BLaER1 (cell line): Measurements from ENCODE around the gene TJP3.

Source experiments
- H3K27ac ChIP-seq: shearing (Covaris generic); formaldehyde crosslinking; 2 replicates; pipeline ENCODE4 v1.8.1; 2022
- H3K27me3 ChIP-seq: shearing (Covaris generic); formaldehyde crosslinking; 2 replicates; pipeline ENCODE4 v1.8.1; 2022
- H3K36me3 ChIP-seq: shearing (Covaris generic); formaldehyde crosslinking; 2 replicates; pipeline ENCODE4 v1.8.1; 2022
- H3K4me1 ChIP-seq: shearing (Covaris generic); formaldehyde crosslinking; 2 replicates; pipeline ENCODE4 v1.8.1; 2022
- H3K4me2 ChIP-seq: shearing (Covaris generic); formaldehyde crosslinking; 2 replicates; pipeline ENCODE4 v1.8.1; 2022
- H3K4me3 ChIP-seq: shearing (Covaris generic); formaldehyde crosslinking; 2 replicates; pipeline ENCODE4 v1.8.1; 2022
- H3K9ac ChIP-seq: shearing (Covaris generic); formaldehyde crosslinking; 2 replicates; pipeline ENCODE4 v1.8.1; 2022
- H3K9me3 ChIP-seq: shearing (Covaris generic); formaldehyde crosslinking; 2 replicates; pipeline ENCODE4 v1.8.1; 2022
- H4K20me1 ChIP-seq: shearing (Covaris generic); formaldehyde crosslinking; 2 replicates; pipeline ENCODE4 v1.8.1; 2022
- Cebpa-rat ChIP-seq: shearing (Covaris generic); IDR thresholded peaks from 2 replicates; pipeline ENCODE4 v1.8.1; 2022

TJP3 gene

GRCh38 chr19:3768015-3768747, 60.0 kb downstream of the TJP3 start:
- H3K27me3 ChIP-seq: no peaks in the 10 kb centered on the region
- peaks cover 55% of the 10 kb centered on the region for H3K36me3 ChIP-seq
- no peaks in the 10 kb centered on the region for H3K9me3 ChIP-seq
- H3K4me2 ChIP-seq: no peak overlapping the region
- no peaks in the 10 kb centered on the region; the same call in 1 of the 2 replicates for H4K20me1 ChIP-seq
- no peak overlapping the region for H3K27ac ChIP-seq
- no peak overlapping the region for H3K9ac ChIP-seq
- TF ChIP-seq Cebpa-rat: no peak
- H3K4me3 ChIP-seq: no peak overlapping the region
- peaks cover 6% of the 10 kb centered on the region for H3K4me1 ChIP-seq

DNA sequence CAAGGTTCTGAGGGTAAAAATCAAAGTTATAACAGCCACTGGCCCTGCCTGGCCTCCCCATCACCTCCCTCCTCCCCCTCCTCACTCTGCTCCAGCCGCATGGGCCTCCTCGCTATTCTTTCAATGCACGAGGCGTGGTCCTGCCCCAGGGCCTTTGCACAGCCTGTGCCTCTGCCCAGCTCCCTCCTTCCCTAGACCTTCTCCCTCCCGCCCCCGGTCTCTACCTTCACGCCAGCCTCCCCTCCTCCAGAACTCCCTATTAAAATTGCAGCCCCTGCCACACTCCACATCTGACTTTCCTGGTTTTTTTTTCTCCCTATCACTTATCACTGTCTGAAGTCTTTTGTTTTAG, 60.5 kb downstream of the TJP3 start:
- Histone ChIP-seq H4K20me1 (no peaks in the 10 kb centered on the region; the same call in 1 of the 2 replicates), H3K9me3 (no peaks in the 10 kb centered on the region), H3K9ac (no peak overlapping the region), H3K4me1 (peaks cover under 1% of the 10 kb centered on the region; the same call in 1 of the 2 replicates), H3K27me3 (no peaks in the 10 kb centered on the region), H3K27ac (no peak overlapping the region), H3K36me3 (peaks cover 55% of the 10 kb centered on the region), H3K4me3 (no peak overlapping the region), H3K4me2 (no peak overlapping the region)
- TF ChIP-seq Cebpa-rat: no peak

DNA sequence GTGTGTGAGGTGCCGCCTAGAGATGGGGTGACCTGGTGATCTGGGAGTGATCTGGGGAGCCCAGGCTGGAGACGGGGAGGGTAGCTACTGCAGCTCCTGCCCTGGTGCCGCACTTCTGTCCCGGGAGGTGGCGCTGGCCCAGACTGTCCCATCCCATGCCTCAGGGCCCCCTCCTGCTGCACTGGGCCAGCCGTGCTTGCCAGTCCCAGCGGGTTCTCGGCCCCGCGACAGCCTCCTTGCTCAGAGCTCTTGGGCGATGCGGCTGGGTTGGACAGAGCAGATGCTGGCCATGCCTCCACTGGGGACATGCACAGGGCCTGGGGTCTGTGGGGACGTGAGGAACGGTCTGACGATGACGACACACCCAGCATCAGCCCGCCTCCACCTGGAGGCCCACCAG, 61.3 kb downstream of the TJP3 start:
- H3K4me1 ChIP-seq: no peaks in the 10 kb centered on the region
- no peak overlapping the region for H3K9ac ChIP-seq
- peaks cover 55% of the 10 kb centered on the region for H3K36me3 ChIP-seq
- H3K4me3 ChIP-seq: no peak overlapping the region
- no peak overlapping the region for H3K27ac ChIP-seq
- no peak overlapping the region for H3K4me2 ChIP-seq
- no peak for TF ChIP-seq Cebpa-rat
- no peaks in the 10 kb centered on the region; the same call in 1 of the 2 replicates for H4K20me1 ChIP-seq
- H3K9me3 ChIP-seq: no peaks in the 10 kb centered on the region
- no peaks in the 10 kb centered on the region for H3K27me3 ChIP-seq

DNA sequence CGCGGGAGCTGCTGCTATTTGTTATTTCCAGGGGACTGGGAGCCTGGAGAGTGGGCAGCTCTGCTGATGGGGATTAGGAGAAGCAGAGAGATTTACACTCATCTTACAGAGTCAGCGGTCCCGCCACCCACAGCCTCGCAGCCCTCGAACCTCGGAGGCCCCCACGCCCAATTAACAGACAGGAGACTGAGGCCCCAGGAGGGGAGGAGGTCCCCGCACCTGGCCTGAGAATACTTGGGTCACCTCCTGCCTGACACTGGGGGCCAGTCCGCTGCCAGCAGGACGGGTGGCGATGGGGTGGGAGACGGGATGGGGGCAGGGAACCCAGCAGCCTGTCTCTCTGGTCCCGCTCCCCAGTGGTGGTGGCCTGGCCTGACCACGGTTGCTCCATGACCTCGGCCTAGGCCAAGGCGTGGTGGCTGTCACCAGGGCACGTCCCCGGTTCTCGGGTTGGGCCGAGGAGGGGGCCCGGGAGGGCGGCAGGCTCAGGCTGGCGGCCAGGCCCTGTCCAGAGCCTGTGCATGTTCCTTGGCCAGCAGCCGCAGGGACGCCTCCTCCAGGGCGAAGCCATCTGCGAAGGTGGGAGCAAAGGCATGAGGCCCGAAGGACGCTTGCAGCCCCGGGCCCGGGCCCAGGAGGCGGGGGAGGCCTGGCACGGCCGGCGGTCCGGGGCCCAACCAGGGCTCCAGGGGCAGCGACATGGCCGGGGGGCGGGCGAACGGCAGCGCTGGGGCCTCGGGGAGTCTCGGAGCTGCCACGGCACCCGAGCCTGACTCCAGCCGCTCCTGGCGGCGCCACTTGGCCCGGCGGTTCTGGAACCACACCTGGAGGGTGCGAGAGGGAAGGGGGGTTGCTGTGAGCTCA, 62.2 kb downstream of the TJP3 start:
- no peaks in the 10 kb centered on the region for H3K9me3 ChIP-seq
- no peak overlapping the region for H3K4me2 ChIP-seq
- H3K9ac ChIP-seq: no peak overlapping the region
- H3K27me3 ChIP-seq: no peaks in the 10 kb centered on the region
- H4K20me1 ChIP-seq: no peaks in the 10 kb centered on the region; the same call in 1 of the 2 replicates
- no peaks in the 10 kb centered on the region for H3K4me1 ChIP-seq
- peaks cover 50% of the 10 kb centered on the region for H3K36me3 ChIP-seq
- TF ChIP-seq Cebpa-rat: no peak
- no peak overlapping the region for H3K27ac ChIP-seq
- H3K4me3 ChIP-seq: no peak overlapping the region

GRCh38 chr19:3771000-3771905, 63.1 kb downstream of the TJP3 start:
- no peak for TF ChIP-seq Cebpa-rat
- no peak overlapping the region for H3K4me3 ChIP-seq
- no peak overlapping the region for H3K27ac ChIP-seq

DNA sequence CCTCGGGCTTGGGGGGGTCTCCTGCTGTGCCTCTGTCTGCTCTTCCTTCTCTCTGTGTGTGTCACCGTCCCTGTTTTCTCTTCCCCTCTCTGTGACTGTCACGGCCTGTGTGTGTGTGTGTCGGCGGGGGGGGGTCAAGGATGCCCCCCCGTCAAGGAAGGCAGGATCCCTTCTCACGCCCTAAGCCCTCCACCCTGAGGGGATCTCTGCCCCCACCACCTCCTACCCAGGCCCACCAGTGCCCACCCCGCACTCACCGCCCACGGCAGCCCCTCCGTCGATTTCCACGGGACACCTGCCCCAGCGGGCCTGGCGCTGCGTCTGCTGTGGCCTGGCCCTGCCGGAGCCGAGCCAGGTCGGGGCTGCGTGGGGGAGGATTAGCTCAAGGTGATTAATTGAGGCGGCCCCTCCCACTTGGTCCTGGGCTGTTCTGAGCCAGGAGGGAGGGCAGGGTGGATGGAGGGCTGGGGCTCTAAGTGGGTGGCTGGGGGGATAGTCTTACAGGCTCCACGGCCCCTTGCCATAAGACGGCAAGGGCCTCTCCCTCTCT, 63.8 kb downstream of the TJP3 start, which contains the start of gene RAX2:
TSS of gene RAX2 (minus strand) at position 323 of the 550 bp plus-strand sequence. CDS start 486 bp downstream, outside the sequence.
- Histone ChIP-seq H3K9ac (no peak within 1 kb of the TSS), H4K20me1 (no peaks in the 10 kb centered on the region; the same call in 1 of the 2 replicates), H3K36me3 (peaks cover 34% of the 10 kb centered on the region), H3K27ac (no peak within 1 kb of the TSS), H3K27me3 (no peaks in the 10 kb centered on the region), H3K4me1 (no peaks in the 10 kb centered on the region), H3K4me3 (no peak within 1 kb of the TSS), H3K4me2 (no peak within 1 kb of the TSS), H3K9me3 (no peaks in the 10 kb centered on the region)
- no peak for TF ChIP-seq Cebpa-rat

More at GRCh38 chr19:3771000-3771905, 63.1 kb downstream of the TJP3 start:
- no peaks in the 10 kb centered on the region for H3K4me1 ChIP-seq
- no peaks in the 10 kb centered on the region for H3K27me3 ChIP-seq
- no peaks in the 10 kb centered on the region; the same call in 1 of the 2 replicates for H4K20me1 ChIP-seq
- H3K4me2 ChIP-seq: no peak overlapping the region
- no peaks in the 10 kb centered on the region for H3K9me3 ChIP-seq
- H3K9ac ChIP-seq: no peak overlapping the region
- peaks cover 41% of the 10 kb centered on the region for H3K36me3 ChIP-seq

GRCh38 chr19:3773814-3774515, 65.8 kb downstream of the TJP3 start:
- no peak overlapping the region for H3K4me2 ChIP-seq
- peaks cover 16% of the 10 kb centered on the region; the same call in 1 of the 2 replicates for H3K36me3 ChIP-seq
- no peak for TF ChIP-seq Cebpa-rat
- H3K9ac ChIP-seq: no peak overlapping the region
- no peak overlapping the region for H3K27ac ChIP-seq
- H3K4me1 ChIP-seq: no peaks in the 10 kb centered on the region
- H3K9me3 ChIP-seq: peaks cover 13% of the 10 kb centered on the region
- H3K27me3 ChIP-seq: no peaks in the 10 kb centered on the region
- H4K20me1 ChIP-seq: no peaks in the 10 kb centered on the region; the same call in 1 of the 2 replicates
- H3K4me3 ChIP-seq: no peak overlapping the region

DNA sequence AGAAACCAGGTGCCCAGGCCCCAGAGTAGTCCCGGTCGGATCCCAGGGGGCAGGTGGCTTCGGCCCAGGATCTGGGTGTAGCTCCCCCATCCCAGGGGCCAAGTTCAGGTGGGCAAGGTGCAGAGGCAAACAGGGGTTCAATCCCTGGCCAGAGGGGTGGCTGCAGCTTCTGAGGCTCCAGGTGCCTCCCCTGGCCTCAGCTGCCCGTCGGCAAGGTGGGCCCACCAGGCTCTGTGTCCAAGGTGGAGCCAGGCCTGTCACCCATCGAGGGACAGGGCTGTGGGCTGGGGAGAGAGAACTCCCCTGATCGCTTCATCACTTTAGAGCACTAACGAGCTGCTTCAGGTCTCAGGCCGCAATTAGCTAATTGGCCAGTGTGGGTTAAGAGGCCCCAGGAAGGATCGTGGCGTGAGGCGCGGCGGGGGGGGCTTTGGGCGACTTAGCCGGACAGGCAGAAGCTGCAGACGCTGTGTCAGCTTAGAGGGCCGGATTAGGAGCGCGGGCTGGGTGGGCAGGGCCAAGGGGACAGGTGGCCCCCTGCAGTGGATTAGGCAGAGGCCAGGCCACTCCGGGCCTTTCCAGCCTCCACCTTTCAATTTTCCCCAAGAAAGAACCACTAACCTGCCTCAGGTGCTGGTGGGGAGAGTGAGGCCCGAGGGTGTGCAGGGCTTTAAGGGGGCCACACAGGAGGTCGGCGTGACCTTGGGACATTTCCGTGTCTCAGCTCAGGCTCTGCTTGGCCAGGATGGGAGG, 66.6 kb downstream of the TJP3 start:
- no peaks in the 10 kb centered on the region; the same call in 1 of the 2 replicates for H4K20me1 ChIP-seq
- H3K27ac ChIP-seq: no peak overlapping the region
- no peak overlapping the region for H3K4me3 ChIP-seq
- no peak for TF ChIP-seq Cebpa-rat
- H3K4me1 ChIP-seq: no peaks in the 10 kb centered on the region
- no peak overlapping the region for H3K9ac ChIP-seq
- no peak overlapping the region for H3K4me2 ChIP-seq
- peaks cover 9% of the 10 kb centered on the region; the same call in 1 of the 2 replicates for H3K36me3 ChIP-seq
- peaks cover 13% of the 10 kb centered on the region for H3K9me3 ChIP-seq
- H3K27me3 ChIP-seq: no peaks in the 10 kb centered on the region
